PFSK-1 (cell line): Measurements from ENCODE around the gene GPR61.

Source experiments
- FOXP2 ChIP-seq: optimal IDR thresholded peaks from 2 replicates; pipeline ENCODE3; 2011; ENCODE audit warnings: borderline replicate concordance, control low read depth, inconsistent platforms; ENCODE audit not compliant: insufficient read depth; ENCODE audit errors: extremely low read length, extremely low read depth
- POLR2AphosphoS5 ChIP-seq: IDR thresholded peaks from 2 replicates; pipeline ENCODE4 v1.6.1; 2012; ENCODE audit warnings: low read depth, mild to moderate bottlenecking, control low read depth, low read length, moderate library complexity
- SIN3A ChIP-seq: IDR thresholded peaks from 2 replicates; pipeline ENCODE4 v1.6.1; 2012; ENCODE audit warnings: mild to moderate bottlenecking, low read length, moderate library complexity, borderline replicate concordance; ENCODE audit not compliant: insufficient read depth
- TAF1 ChIP-seq: IDR thresholded peaks from 2 replicates; pipeline ENCODE4 v1.6.1; 2012; ENCODE audit warnings: low read length, control low read depth, borderline replicate concordance; ENCODE audit not compliant: insufficient read depth
- TF ChIP-seq, protein P1 (sequence below), 2 experiments: IDR thresholded peaks; 2 replicates each; pipeline versions ENCODE4 v1.6.1 to v1.8.0; 2011 to 2012; ENCODE audit warnings: low read depth in 2 of 2, low read length in 2 of 2, control low read depth in 1 of 2, inconsistent platforms in 1 of 2, mild to moderate bottlenecking in 1 of 2, moderate library complexity in 1 of 2; ENCODE audit not compliant: insufficient read depth in 1 of 2

Gene GPR61

DNA sequence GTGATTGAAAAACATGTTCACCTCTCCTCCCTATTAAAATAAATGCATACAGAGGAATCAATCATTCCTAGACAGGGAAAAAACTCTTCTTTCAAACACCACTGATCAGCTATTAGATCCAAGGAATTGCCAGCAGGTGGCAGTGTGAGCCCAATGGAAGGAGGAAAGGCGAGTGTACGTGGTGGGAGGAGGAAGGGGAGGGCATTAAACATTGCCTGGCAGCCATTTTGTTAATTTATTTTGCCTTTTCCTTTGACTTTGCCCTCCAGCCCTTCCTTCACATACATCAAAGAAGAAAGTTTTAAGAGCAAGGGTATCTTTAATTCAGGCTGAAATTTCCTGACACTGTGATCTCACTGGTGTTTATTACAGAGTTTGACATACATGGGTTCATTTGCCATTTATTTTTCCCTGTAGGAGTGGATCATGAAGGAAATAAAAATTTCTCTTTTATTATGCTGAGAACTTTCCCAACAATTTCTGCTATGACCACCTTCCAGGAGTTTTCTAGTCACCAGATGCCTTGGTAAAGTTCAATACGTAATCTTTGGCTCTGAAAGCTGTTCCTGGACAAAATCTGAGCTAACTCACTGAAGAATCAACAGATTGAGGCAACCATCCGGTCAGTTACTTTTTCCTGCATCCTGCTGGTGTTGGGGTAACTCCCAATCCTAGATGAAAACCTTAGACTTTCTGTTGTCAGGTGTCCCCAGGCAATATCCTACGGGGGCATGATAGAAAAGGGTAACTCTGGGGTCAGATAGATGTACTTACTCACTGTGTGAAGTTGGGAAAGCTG lies 6.8 kb downstream of the GPR61 start:
- TF ChIP-seq TAF1 (no peak), FOXP2 (no peak), SIN3A (no peak), POLR2AphosphoS5 (no peak; the same call in 1 of the 2 replicates)
- TF ChIP-seq, protein P1, sequence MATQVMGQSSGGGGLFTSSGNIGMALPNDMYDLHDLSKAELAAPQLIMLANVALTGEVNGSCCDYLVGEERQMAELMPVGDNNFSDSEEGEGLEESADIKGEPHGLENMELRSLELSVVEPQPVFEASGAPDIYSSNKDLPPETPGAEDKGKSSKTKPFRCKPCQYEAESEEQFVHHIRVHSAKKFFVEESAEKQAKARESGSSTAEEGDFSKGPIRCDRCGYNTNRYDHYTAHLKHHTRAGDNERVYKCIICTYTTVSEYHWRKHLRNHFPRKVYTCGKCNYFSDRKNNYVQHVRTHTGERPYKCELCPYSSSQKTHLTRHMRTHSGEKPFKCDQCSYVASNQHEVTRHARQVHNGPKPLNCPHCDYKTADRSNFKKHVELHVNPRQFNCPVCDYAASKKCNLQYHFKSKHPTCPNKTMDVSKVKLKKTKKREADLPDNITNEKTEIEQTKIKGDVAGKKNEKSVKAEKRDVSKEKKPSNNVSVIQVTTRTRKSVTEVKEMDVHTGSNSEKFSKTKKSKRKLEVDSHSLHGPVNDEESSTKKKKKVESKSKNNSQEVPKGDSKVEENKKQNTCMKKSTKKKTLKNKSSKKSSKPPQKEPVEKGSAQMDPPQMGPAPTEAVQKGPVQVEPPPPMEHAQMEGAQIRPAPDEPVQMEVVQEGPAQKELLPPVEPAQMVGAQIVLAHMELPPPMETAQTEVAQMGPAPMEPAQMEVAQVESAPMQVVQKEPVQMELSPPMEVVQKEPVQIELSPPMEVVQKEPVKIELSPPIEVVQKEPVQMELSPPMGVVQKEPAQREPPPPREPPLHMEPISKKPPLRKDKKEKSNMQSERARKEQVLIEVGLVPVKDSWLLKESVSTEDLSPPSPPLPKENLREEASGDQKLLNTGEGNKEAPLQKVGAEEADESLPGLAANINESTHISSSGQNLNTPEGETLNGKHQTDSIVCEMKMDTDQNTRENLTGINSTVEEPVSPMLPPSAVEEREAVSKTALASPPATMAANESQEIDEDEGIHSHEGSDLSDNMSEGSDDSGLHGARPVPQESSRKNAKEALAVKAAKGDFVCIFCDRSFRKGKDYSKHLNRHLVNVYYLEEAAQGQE (IDR thresholded peaks at IDR 0.05; ENCODE audit: insufficient read depth in 1 of 2, low read depth in 2 of 2, low read length in 2 of 2): no peak

DNA sequence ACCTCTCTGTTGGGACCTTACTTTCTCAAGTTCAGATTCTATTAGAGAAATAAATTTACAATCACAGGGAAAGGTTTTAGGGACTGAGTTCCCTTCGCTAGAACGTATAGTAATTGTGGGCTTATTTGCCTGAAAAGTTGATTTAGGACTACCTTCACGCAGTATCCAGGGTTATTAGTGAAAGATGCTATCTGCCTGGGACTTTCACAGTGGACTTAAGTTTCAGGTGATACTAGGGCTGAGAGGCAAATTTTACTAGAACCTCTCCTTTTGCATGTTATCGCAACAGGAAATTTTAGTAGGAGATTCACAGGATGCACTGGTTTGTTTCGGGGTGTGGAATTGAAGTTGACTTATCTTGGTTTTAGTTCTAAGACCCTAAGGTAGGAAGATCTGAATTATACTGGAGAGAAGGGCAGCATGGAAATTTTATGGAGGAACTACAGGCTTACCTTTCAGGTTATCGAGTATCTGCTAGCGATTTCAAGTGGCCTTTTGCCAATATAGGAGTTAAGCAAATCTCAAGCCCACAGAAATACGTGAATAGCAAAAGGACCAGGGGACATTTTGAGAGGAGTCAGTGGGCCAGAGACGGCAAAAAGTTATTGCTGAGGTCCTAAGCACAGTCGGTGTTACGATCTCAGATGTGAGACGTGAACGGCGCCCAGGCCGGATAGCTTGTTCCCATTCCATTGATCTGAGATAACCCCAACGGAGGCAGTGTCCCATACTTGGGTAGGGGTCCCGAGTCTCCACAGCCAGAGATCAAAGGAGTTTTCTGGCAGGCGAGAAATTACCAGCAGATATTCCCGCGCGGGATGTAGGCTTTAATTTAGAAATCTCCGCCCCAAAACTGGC lies 8.0 kb downstream of the GPR61 start:
- 0 out of 2 replicates have a peak, but pooled peaks have one; percentile 8 for TF ChIP-seq SIN3A
- TF ChIP-seq FOXP2: no peak

DNA sequence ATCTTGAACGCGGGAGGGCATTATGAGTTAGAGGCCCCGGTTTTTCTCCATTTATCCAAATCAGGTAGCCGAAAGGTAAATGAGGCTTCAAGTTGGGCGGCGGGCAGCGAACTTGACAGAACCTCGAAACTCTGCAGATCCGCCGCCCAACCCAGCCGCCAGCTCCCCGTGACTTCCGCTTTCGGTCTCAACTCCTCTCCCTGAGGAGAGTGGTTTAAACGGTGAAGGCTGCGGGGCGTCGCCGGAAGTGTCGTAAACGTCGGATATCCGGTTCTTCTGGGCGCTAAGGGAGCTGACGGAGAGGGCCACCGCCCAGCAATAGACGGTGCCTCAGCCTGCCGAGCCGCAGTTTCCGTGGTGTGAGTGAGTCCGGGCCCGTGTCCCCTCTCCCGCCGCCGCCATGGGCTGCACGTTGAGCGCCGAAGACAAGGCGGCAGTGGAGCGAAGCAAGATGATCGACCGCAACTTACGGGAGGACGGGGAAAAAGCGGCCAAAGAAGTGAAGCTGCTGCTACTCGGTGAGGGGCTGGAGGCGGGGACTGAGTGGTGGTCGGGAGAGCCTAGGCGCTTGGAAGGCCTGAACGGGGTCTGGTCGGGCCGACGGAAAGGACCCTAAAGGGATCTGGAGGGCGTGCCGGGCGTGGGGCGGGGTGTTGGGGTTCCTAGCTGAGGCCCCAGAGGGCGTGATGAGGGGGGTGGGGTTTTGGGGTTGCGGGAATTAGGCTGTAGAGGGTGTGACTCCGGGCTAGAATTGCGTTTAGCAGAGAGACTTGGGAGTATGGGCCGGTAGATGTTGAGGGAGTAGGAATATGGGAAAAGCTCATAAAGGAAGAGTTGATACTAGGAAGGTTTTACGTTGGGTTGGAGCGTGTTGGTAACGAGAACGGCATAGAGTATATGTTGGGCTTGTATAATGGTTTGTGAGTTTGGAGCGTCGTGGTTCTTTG lies 8.9 kb downstream of the GPR61 start, which contains the start of gene GNAI3:
GNAI3 (plus strand) TSS at position 295 of the 947 bp plus-strand sequence; CDS start at position 401, 106 bp downstream.
- TF ChIP-seq SIN3A: 0 out of 2 replicates have a peak, but pooled peaks have one; percentile 53
- peak; percentile 59 for TF ChIP-seq TAF1
- no peak for TF ChIP-seq FOXP2
- TF ChIP-seq, protein P1 (IDR thresholded peaks at IDR 0.05; ENCODE audit: insufficient read depth in 1 of 2, low read depth in 2 of 2, low read length in 2 of 2): 0 out of 4 replicates have a peak, but pooled peaks of 1 of the 2 experiments have one; percentile 23
- TF ChIP-seq POLR2AphosphoS5: peak; percentile 90

DNA sequence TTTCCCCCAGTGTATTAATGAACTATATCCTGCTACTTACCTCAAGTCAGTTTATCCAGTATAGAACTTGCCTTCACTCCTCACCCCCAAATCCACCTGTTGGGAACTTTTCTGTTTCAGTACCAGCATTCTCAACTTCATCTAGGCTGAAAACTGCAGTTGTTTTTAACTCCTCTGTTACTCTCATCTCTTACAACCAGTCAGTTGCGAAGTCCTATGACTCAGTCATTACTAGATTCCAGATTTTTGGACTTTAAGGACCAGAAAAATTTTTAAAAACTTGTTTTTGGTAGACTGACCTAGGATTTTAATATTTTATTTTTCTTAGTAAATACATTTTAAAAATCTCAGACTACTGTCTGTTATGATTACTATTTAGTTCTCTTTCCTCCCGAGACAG lies 16.9 kb downstream of the GPR61 start:
- TF ChIP-seq, protein P1 (IDR thresholded peaks at IDR 0.05; ENCODE audit: insufficient read depth in 1 of 2, low read depth in 2 of 2, low read length in 2 of 2): no peak
- no peak for TF ChIP-seq SIN3A
- TF ChIP-seq FOXP2: no peak
- no peak for TF ChIP-seq POLR2AphosphoS5
- no peak for TF ChIP-seq TAF1
